ENCODE data around the gene LST1.

LST1 gene

GRCh38 chr6:31573239-31574105 lies 12.6 kb upstream of the LST1 start:
- no peak overlapping the region for H3K9ac ChIP-seq (ENCODE audit: low read depth, low read length, poor library complexity, severe bottlenecking)
- H4K20me1 ChIP-seq (ENCODE audit: insufficient read depth, low read length, poor library complexity, severe bottlenecking), result no peaks in the 10 kb centered on the region
- no peaks in the 10 kb centered on the region for H3K9me2 ChIP-seq (replicated peaks; ENCODE audit: low read depth, low read length)
- TF ChIP-seq EZH2phosphoT487 (IDR thresholded peaks at IDR 0.05; ENCODE audit: borderline replicate concordance) (no peak), CTCF (conservative IDR thresholded peaks at IDR 0.05; ENCODE audit: low read length) (no peak)
- H3F3A ChIP-seq (ENCODE audit: low read depth), result no peaks in the 10 kb centered on the region
- H3K4me1 ChIP-seq (ENCODE audit: insufficient read depth, low read length, poor library complexity, severe bottlenecking), result peaks cover 80% of the 10 kb centered on the region
- no peaks in the 10 kb centered on the region for H3K9me3 ChIP-seq (ENCODE audit: insufficient read depth, low read depth, low read length)
- H3K4me3 ChIP-seq (ENCODE audit: low read length, poor library complexity, severe bottlenecking), result no peak overlapping the region
- no peaks in the 10 kb centered on the region for H3K27me3 ChIP-seq (ENCODE audit: insufficient read depth, low read length, poor library complexity, severe bottlenecking)
- H3K4me2 ChIP-seq (ENCODE audit: low read depth, low read length, poor library complexity, severe bottlenecking), result no peak overlapping the region
- no peaks in the 10 kb centered on the region for H3K79me2 ChIP-seq (ENCODE audit: insufficient read depth, low read length)
- no peaks in the 10 kb centered on the region for H3K36me3 ChIP-seq (ENCODE audit: insufficient read depth, low read length)
- no peak overlapping the region for H2AFZ ChIP-seq (ENCODE audit: low read length)

- Histone ChIP-seq H3K4me2 (ENCODE audit: low read depth, low read length, poor library complexity, severe bottlenecking) (no peak overlapping the region), H3K36me3 (ENCODE audit: insufficient read depth, low read length) (no peaks in the 10 kb centered on the region), H3F3A (ENCODE audit: low read depth) (no peaks in the 10 kb centered on the region), H3K4me3 (ENCODE audit: low read length, poor library complexity, severe bottlenecking) (no peak overlapping the region), H3K27me3 (ENCODE audit: insufficient read depth, low read length, poor library complexity, severe bottlenecking) (no peaks in the 10 kb centered on the region), H3K79me2 (ENCODE audit: insufficient read depth, low read length) (no peaks in the 10 kb centered on the region), H3K9me3 (ENCODE audit: insufficient read depth, low read depth, low read length) (no peaks in the 10 kb centered on the region), H3K9ac (ENCODE audit: low read depth, low read length, poor library complexity, severe bottlenecking) (peak overlapping the region; percentile 11), H2AFZ (ENCODE audit: low read length) (no peak overlapping the region), H3K4me1 (ENCODE audit: insufficient read depth, low read length, poor library complexity, severe bottlenecking) (peaks cover 71% of the 10 kb centered on the region), H3K9me2 (replicated peaks; ENCODE audit: low read depth, low read length) (no peaks in the 10 kb centered on the region), H4K20me1 (ENCODE audit: insufficient read depth, low read length, poor library complexity, severe bottlenecking) (no peaks in the 10 kb centered on the region)
- no peak for TF ChIP-seq EZH2phosphoT487 (IDR thresholded peaks at IDR 0.05; ENCODE audit: borderline replicate concordance)
- peak; percentile 39; the same call in 1 of the 2 replicates for TF ChIP-seq CTCF (conservative IDR thresholded peaks at IDR 0.05; ENCODE audit: low read length)
These were observed 11.7 kb upstream of the LST1 start for GRCh38 chr6:31574106-31575061.

GRCh38 chr6:31575335-31575901 lies 10.7 kb upstream of the LST1 start, which contains the start of gene TNF:
TNF (plus strand) TSS chr6:31575565; CDS start chr6:31575742, 177 bp downstream.
- no peaks in the 10 kb centered on the region for H3K9me2 ChIP-seq (replicated peaks; ENCODE audit: low read depth, low read length)
- H3K4me2 ChIP-seq (ENCODE audit: low read depth, low read length, poor library complexity, severe bottlenecking), result peak within 1 kb of the TSS; percentile 52
- no peaks in the 10 kb centered on the region for H3F3A ChIP-seq (ENCODE audit: low read depth)
- no peaks in the 10 kb centered on the region for H3K79me2 ChIP-seq (ENCODE audit: insufficient read depth, low read length)
- H3K36me3 ChIP-seq (ENCODE audit: insufficient read depth, low read length), result no peaks in the 10 kb centered on the region
- H3K9me3 ChIP-seq (ENCODE audit: insufficient read depth, low read depth, low read length), result no peaks in the 10 kb centered on the region
- no peak within 1 kb of the TSS for H2AFZ ChIP-seq (ENCODE audit: low read length)
- H3K27me3 ChIP-seq (ENCODE audit: insufficient read depth, low read length, poor library complexity, severe bottlenecking), result no peaks in the 10 kb centered on the region
- peaks cover 72% of the 10 kb centered on the region for H3K4me1 ChIP-seq (ENCODE audit: insufficient read depth, low read length, poor library complexity, severe bottlenecking)
- H4K20me1 ChIP-seq (ENCODE audit: insufficient read depth, low read length, poor library complexity, severe bottlenecking), result no peaks in the 10 kb centered on the region
- no peak for TF ChIP-seq EZH2phosphoT487 (IDR thresholded peaks at IDR 0.05; ENCODE audit: borderline replicate concordance)
- TF ChIP-seq CTCF (conservative IDR thresholded peaks at IDR 0.05; ENCODE audit: low read length), result no peak
- H3K9ac ChIP-seq (ENCODE audit: low read depth, low read length, poor library complexity, severe bottlenecking), result peak within 1 kb of the TSS; percentile 54
- H3K4me3 ChIP-seq (ENCODE audit: low read length, poor library complexity, severe bottlenecking), result peak within 1 kb of the TSS; percentile 49

All from Loucy (cell line).